Amniotic epithelial cell (primary cell): Measurements from ENCODE around the gene NF2.
A peak's percentile ranks its signal among the peaks of the same experiment; 100 is the strongest.

Experiments used
- DNase-seq: peaks from one replicate; pipeline ENCODE4 v3.0.0-alpha.2; 2010; ENCODE audit warnings: low read depth

Gene NF2

GRCh38 chr22:29702931-29703501 lies 99.6 kb downstream of the NF2 start:
- no peak for DNase-seq

DNA sequence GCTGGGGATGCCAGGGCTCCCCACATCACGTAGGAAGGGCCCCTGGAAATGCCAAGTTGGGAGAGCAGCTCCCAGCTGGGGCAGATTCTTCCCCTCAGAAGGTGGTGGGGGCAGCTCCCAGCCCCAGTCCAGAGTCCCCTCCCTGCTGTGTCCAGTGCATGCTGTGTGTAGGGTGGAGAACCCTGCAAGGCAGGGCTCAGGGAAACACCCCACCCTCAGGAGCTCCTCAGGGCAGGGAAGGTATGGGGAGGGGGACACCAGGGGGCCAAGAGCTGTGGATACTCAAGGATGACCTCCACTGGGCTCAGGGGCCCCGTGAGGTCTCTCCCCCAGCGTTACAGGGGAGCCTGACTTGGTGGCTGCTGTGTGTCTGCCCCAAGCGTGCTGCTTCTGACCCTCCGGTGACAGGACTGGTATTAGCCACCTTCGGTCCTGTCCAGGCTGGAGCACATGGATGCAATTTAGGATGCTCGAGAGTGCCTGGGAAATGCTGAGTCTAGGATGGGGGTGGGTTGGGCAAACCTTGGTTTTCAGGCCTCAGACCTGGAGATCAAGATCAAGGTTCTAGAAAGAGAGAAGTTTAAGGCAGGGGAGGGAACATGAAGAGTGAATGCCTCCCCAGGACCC lies 100.2 kb downstream of the NF2 start:
- no peak for DNase-seq

- DNase-seq, result peak; percentile 42
These were observed 101.3 kb downstream of the NF2 start for GRCh38 chr22:29704528-29705285.

DNA sequence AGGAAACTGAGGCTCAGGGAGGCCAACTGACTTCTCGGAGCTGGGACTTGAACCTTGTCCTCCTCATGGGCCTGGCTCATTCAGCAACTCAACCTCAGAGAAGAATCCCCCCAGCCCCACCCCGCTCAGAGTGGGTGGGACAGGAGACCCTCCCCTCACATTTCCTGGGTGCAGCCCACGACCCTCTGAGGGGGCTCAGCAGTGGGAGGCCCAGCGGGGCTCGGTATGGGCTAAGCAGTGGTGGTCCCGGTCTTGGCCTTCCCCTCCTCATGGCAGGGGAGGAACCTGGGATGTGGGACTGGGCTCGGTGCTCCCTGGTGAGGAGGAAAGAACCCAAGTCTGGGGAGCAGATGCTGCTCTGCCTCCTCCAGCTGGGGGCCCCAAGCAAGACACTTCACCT lies 102.2 kb downstream of the NF2 start:
- no peak for DNase-seq

DNA sequence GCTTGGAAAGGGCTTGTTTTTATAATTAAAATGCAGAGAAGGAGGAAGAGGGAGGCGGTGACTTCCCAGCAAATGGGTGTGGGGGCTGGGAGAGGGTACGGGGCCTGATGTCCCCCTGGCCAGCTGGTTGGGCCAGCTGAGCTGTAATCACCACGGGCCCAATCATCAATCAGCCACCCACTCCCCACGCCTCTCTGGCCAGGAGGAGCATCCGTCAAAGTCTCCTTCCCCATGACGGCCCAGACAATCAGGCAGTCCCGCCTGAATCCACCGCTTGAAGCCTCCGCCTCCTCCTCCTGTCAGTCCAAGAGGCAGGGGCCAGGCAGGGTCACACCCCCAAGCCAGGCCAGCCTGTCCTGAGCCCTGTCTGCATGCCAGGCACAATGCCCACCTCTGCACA lies 103.1 kb downstream of the NF2 start:
- no peak for DNase-seq

DNA sequence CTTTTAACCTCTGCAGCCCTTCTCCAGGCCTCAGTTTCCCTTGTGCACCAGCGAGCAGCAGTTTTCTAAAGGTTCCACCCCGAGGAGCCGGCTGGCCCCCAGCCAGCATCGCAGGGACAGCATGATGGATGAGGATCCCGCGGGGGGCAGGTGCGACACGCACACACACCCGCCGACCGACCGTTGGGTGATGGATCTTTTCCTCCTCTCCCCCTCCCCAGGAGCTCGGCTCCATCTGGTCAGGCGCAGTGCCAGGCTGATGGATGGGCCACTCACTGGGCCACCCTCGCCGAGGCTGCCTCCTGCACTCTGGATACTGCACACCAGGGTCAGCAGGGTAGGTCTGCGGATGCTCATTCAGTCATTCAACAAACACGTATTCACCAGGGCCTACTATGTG lies 103.6 kb downstream of the NF2 start:
- DNase-seq, result no peak

DNA sequence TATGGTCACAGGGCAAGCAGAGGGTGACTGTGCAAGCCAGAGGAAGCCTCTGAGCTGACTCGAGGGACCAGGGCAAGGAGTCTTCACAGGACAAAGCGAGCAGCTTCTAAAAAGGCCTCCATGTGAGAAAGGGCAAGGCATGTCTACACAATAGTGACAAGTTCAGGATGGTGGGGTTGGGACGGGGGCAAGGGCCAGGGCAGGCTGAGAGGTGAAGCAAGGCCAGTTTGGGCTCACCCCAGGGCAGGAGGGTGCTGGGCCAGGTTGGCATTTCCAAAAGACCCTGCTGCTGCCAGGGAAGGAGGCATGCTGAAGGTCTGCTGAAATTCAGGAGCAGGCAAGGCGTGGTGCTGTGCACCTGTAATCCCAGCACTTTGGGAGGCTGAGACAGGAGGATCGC lies 104.0 kb downstream of the NF2 start:
- DNase-seq, result no peak

GRCh38 chr22:29710193-29710592 lies 106.8 kb downstream of the NF2 start:
- DNase-seq, result no peak

DNA sequence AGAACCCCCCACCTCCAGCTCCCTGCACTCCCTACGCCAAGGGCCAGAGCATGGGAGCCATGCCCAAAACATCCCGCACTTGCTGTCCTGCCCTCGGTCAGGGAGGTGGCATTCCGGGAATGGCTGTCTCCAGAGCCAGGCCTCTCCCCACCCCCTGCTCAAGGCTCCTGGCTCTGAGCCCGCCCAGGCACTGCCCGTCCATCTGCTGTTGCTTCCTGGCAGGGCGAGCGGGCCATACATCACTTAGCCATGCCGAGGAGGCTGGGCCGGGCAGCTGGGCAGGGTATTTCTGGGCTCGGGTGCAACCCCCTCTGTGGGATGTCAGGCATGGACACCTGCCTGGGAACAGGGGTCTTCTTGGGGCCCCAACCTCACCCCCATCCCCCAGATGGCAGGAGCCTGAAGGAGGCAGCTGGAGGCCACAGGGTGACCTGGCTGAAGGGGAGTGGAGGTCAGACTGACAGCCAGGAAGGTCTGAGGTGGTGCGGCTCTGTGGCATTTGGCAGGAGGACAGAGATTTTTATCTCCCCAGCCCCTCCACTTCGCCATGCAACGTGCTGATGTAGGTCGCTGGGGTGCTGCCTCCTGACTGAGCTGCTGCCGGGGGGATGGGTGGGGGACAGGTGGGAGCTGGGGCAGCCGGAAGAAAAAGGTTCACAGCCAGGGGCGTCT lies 107.6 kb downstream of the NF2 start:
- DNase-seq, result no peak

DNA sequence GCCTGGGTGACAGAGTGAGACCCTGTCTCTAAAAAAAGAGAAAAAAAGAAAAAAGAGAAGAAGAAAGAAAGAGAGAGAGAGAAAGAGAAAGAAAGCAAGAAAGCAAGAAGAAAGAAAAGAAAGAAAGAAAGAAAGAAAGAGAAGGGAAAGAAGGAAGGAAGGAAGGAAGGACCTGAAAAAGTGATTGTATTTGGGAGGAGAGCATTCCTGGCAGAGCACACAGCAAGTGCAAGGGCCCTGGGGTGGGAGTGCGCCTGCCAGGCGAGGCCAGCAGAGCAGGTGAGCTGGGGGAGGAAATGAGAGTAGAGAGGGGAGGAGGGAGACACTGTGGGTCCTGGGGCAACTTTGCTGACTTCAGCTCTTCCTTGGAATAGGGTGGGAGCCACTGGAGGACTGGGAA lies 108.7 kb downstream of the NF2 start:
- no peak for DNase-seq

- no peak for DNase-seq
These were observed 109.8 kb downstream of the NF2 start for GRCh38 chr22:29713156-29713727.

GRCh38 chr22:29715240-29715639 lies 111.8 kb downstream of the NF2 start:
- no peak for DNase-seq

DNA sequence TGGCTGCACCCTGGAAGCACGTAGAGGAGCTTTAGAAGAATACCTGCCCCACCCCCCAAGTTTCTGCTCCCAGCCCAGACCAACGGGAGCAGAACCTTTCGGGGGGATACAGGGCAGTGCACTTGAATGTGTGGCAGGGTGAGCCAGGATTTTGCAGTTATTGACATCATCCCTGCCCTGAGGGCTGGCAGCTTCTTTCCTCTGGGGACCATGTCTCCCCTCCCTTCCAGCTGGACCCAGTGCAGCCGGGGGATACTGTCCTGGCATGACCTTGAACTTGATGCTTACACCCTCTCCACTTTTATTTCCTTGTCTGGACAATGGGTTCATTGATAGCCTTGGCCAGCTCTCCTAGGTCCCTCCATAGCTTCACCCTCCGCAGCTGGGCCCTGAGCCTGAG lies 112.3 kb downstream of the NF2 start:
- no peak for DNase-seq

GRCh38 chr22:29716814-29717545 lies 113.5 kb downstream of the NF2 start:
- peak; percentile 75 for DNase-seq

GRCh38 chr22:29717789-29718188 lies 114.4 kb downstream of the NF2 start:
- no peak for DNase-seq

DNA sequence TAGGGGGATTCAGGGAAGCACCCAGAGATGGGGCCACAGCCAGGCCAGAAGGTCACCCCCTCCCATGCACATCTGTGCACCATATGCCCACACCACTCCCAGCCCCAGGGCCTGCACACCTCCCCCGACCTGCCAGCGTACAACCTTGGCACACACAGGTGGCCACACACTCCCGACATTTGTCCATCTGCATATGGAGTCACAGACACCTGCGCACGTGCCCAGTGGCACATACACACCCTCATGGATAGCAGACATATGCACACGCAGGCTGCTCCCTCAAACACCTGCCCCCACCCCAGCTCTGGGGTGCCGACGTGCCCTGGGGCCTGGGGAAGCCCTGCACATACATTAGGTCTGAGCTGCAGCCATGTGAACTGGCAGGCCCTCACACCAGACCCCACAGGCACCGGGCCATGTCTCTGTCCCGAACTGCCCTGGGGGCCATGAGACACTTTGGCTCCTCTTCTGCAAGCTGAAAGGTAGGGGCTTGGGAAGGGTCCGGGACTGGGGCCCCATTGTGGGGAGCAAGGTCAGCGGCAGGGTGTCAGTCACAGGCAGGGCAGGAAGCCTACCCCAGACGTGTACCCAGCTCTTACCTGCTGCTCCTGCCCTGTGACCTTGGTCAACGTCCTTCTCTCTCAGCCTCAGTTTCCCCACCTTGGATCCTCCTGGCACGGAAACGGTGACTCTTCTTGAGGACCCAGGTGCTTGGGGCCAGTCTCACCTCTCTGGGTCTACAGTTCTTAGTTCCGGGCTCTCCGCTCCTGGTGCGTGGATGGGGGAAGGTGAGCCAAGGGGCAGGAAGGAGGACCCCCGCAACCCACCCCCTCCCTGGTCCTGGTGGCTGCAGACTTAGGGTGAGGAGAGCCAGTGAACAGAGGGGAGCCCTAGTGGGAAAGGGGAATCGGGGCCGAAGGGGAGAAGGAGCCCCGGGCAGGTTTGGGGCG lies 115.8 kb downstream of the NF2 start:
- no peak for DNase-seq

GRCh38 chr22:29719899-29720645 lies 116.6 kb downstream of the NF2 start, which contains the start of gene CABP7:
TSS of gene CABP7 (plus strand) at chr22:29720003. CDS start at chr22:29720425, 422 bp downstream.
- DNase-seq, result no peak

DNA sequence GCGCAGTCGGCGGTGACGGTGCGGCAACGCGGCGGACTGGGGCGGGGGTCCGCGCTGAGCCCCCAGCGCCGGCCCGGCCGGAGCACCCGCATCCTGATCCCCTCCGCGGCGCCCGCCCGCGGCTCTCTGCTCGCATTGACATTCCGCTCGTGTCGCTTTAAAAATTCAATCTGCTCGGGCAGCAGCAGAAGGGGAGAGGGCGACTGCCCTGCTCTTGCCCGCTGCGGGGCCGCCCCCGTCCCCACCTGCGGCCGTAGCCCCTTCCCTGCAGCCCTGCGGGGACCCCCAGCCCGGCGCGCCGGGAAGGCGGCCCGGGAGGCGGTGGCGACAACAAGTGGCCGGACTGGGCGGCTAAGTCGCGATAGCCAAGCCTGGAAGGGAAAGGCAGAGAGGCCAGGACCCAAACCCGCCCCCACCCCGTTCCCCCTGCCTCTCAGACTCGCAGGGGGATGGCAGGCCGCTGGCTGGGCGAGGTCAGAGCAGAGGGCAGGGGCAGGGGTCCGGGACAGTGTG lies 117.4 kb downstream of the NF2 start:
- no peak for DNase-seq

DNA sequence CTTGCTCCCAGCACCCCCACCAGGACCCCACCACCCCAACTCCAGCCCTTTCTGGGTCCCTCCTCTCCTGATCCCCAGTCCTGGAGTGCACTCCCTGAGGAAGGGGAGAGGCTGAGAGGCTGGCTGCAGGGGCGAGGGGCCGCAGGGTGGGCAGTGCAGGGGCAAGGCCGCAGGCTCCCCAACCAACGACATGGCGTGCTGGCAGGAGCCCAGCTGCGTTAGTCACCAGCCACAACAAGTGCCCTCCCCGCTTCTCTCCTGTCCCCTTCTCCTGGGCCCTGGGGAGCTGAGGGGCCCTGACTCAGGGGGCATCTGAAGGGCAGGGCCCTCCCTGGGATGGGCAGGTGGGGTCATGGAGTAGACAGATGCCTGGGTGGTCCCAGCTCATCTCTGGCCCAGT lies 118.7 kb downstream of the NF2 start:
- no peak for DNase-seq

DNA sequence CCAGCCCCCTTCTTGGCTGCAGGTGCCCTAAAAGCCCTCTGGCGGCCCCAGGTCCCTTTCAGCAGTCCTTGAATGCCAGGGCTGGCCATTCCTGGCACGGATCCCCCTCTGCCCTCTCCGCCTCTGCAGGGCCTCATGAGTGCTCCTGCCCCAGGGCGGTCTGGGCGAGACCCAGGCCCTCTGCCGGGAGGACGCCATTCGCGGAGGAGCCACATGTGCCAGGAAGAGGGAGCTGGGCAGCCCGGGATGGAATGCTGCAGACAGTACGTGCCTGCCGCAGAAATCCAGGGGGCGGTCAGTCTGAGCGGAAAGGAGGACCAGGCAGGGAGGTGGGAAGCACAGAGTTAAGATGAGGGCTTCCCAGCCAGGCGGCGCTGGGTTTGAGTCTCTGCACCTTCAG lies 119.2 kb downstream of the NF2 start:
- no peak for DNase-seq
